GM12891 (cell line): Measurements from ENCODE around the gene MYBPHL.

Experiments
- POLR2A ChIP-seq: IDR thresholded peaks from 2 replicates; pipeline ENCODE4 v1.6.1; 2011; ENCODE audit warnings: low read depth, low read length, control low read depth
- POLR2AphosphoS5 ChIP-seq: IDR thresholded peaks from 2 replicates; pipeline ENCODE4 v1.6.1; 2011; ENCODE audit warnings: low read depth, low read length, control low read depth
- SPI1 ChIP-seq: IDR thresholded peaks from 2 replicates; pipeline ENCODE4 v1.6.1; 2011; ENCODE audit warnings: low read depth, low read length, control low read depth

GRCh38 chr1:109279615-109280278, 27.1 kb downstream of the MYBPHL start:
- TF ChIP-seq POLR2AphosphoS5, result no peak
- no peak for TF ChIP-seq SPI1
- TF ChIP-seq POLR2A, result no peak
